Measurements from ENCODE around the gene DST. TPM values are rescaled to one million over a fixed set of nuclear protein-coding genes. Genes with fewer than 3 reads are reported as not detected.

The DST gene
- total RNA-seq, 2 donors from 2014 or later: 443 to 489 TPM

GRCh38 chr6:56552187-56553130, 90.2 kb downstream of the DST start:
- Histone ChIP-seq H3K27me3 (replicated peaks; ENCODE audit: insufficient read depth) (no peaks in the 10 kb centered on the region), H3K36me3 (peaks cover 6% of the 10 kb centered on the region), H3K4me1 (ENCODE audit: control insufficient read depth in 1 of 2, low read depth in 2 of 2) (peaks cover 32 to 58% of the 10 kb centered on the region in 2 donors), H3K9me3 (no peaks in the 10 kb centered on the region), H3K4me3 (no peak overlapping the region), H3K27ac (peak overlapping the region; percentile 18 to 38)
- TF ChIP-seq CTCF (IDR thresholded peaks at IDR 0.05): no peak
- ATAC-seq (ENCODE audit: insufficient number of reproducible peaks, low FRiP score, low read depth): no peak
- DNase-seq (ENCODE audit: low spot score): no peak

DNA sequence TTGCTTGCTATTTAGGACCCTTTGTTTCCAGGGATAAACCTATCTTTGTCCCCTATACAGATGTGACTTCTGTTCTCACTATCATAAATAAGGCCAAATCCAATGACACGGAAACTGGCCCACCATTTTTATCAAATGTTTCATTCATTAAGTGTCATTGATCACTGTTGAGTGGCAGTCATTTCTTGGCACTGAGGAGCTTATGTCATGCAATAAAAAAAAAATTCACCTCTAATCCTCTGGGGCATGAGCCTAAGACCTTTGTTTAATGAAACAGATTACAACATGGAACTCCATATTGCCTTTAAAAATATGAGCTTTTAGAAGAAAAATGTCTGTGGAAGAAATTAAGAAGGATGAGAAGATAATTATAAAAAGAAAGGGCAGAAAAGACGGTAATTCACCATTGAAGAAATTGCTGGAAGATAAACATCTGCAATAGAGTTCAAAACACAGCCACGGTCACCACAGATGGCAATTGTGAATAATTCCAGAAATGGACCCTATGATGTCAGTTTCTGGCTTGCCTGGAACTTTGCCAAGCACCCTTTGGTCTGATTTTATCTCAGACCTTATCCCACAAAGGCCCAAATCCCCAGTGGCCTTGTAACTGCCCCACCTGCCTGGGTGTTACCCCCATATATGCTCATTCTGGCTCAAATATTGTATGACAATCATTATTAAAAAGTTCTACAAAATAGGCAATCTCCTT, 91.1 kb downstream of the DST start:
- Histone ChIP-seq H3K9me3 (no peaks in the 10 kb centered on the region), H3K4me3 (no peak overlapping the region), H3K27me3 (replicated peaks; ENCODE audit: insufficient read depth) (no peaks in the 10 kb centered on the region), H3K36me3 (no peaks in the 10 kb centered on the region), H3K27ac (peak overlapping the region; percentile 9 to 38), H3K4me1 (ENCODE audit: control insufficient read depth in 1 of 2, low read depth in 2 of 2) (peaks cover 36 to 67% of the 10 kb centered on the region in 2 donors)
- ATAC-seq (ENCODE audit: insufficient number of reproducible peaks, low FRiP score, low read depth) (no peak), DNase-seq (ENCODE audit: low spot score) (no peak)
- TF ChIP-seq CTCF (IDR thresholded peaks at IDR 0.05): no peak

DNA sequence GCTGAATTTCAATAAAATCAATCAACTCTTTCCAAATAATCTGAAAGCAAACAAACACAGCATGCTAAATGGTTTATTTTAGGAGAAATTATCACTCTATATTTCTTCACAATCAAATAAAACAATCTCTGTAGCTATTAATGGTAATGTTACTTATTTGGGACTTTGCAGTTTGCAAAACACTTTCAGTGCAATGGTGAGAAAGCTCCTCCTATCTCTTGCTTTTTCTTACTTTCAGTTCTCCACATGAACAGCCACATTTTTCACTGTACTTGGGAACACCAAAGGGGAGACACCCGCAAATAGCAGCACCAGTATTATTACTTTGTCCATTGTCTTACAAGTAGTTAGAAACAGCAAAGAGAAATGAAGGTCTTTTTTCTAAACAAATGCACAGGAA, 92.4 kb downstream of the DST start:
- Histone ChIP-seq H3K36me3 (no peaks in the 10 kb centered on the region), H3K27me3 (replicated peaks; ENCODE audit: insufficient read depth) (no peaks in the 10 kb centered on the region), H3K9me3 (no peaks in the 10 kb centered on the region), H3K4me1 (ENCODE audit: control insufficient read depth in 1 of 2, low read depth in 2 of 2) (peaks cover 36 to 62% of the 10 kb centered on the region in 2 donors), H3K27ac (peak overlapping the region; percentile 2 to 38), H3K4me3 (peak overlapping the region; percentile 47)
- TF ChIP-seq CTCF (IDR thresholded peaks at IDR 0.05): no peak
- DNase-seq (ENCODE audit: low spot score): no peak
- ATAC-seq (ENCODE audit: insufficient number of reproducible peaks, low FRiP score, low read depth): no peak

DNA sequence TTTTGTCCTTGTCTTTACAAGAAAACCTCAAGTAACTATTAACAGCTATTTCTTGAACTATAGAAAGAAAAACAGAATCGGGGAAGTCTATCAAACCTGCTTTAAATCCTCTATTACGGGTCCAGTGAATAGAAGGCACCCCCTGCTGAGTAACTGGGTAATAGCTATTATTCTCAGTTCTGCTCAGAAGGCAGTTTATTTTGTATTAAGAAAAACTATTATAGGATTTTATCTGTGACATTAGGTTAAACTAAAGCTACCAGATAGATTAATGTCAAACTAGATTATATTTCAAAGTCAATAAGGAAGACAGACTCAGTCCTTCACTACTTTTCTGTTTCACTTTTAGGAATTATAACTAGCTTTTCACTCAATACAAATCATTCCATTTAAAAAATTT, 93.7 kb downstream of the DST start:
- no peak for DNase-seq (ENCODE audit: low spot score)
- Histone ChIP-seq H3K36me3 (no peaks in the 10 kb centered on the region), H3K27ac (peak overlapping the region; percentile 35 to 38), H3K4me1 (ENCODE audit: control insufficient read depth in 1 of 2, low read depth in 2 of 2) (peaks cover 42 to 74% of the 10 kb centered on the region in 2 donors), H3K27me3 (replicated peaks; ENCODE audit: insufficient read depth) (no peaks in the 10 kb centered on the region), H3K4me3 (peak overlapping the region; percentile 51), H3K9me3 (no peaks in the 10 kb centered on the region)
- ATAC-seq (ENCODE audit: insufficient number of reproducible peaks, low FRiP score, low read depth): no peak
- peak; percentile 40 for TF ChIP-seq CTCF (IDR thresholded peaks at IDR 0.05)

GRCh38 chr6:56547687-56548086, 95.0 kb downstream of the DST start:
- no peaks in the 10 kb centered on the region for H3K36me3 ChIP-seq
- TF ChIP-seq CTCF (IDR thresholded peaks at IDR 0.05): no peak
- DNase-seq (ENCODE audit: low spot score) (no peak), ATAC-seq (ENCODE audit: insufficient number of reproducible peaks, low FRiP score, low read depth) (no peak)
- peak overlapping the region in 1 of 2 donors; percentile 38 for H3K27ac ChIP-seq
- H3K4me1 ChIP-seq (ENCODE audit: control insufficient read depth in 1 of 2, low read depth in 2 of 2): peaks cover 44 to 69% of the 10 kb centered on the region in 2 donors
- H3K9me3 ChIP-seq: no peaks in the 10 kb centered on the region
- no peak overlapping the region for H3K4me3 ChIP-seq
- H3K27me3 ChIP-seq (replicated peaks; ENCODE audit: insufficient read depth): no peaks in the 10 kb centered on the region

All from thoracic aorta (tissue), 2 donors.